ENCODE measurements around the gene GIT1.

DNA sequence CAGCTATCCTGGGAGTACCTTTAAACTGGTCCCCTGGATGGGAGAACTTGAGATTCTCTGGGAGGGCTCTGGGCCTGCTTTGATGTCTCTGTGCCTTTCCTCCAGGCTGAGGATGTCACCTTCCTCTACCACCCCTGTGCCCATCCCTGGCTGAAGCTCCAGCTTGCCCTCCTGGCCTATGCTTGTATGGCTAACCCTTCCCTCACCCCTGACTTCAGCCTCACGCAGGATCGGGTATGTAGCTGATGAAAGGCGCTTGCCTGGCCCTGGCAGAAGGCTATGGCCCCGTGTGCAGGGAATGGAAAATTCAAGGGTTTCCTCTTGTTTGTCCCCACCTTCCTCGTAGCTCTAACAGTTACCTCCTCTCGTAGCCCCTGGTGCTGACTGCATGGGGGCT, 18.0 kb downstream of the GIT1 start:
- TF ChIP-seq SRSF1 (IDR thresholded peaks at IDR 0.05; ENCODE audit: low read depth, low read length) = no peak
- TF ChIP-seq PTTG1 (tag; IDR thresholded peaks at IDR 0.05; ENCODE audit: low read depth) = no peak
- TF ChIP-seq FOXA1 (IDR thresholded peaks at IDR 0.05; ENCODE audit: borderline replicate concordance) = no peak
- no peak for TF ChIP-seq POU5F1 (IDR thresholded peaks at IDR 0.05; ENCODE audit: borderline replicate concordance, low read depth, low read length, partially characterized antibody)

Measured in K562 (cell line).